AG10803 (cell line): ENCODE results near the gene ZNF205.

ENCODE experiments used
- DNase-seq: peaks from one replicate; pipeline ENCODE4 v3.0.0; 2010; ENCODE audit warnings: low read depth
- H3K4me3 ChIP-seq: 2 replicates; pipeline ENCODE4 v1.5.1; 2011; ENCODE audit warnings: mild to moderate bottlenecking, low read length, control low read depth
- CTCF ChIP-seq: conservative IDR thresholded peaks from 2 replicates; pipeline ENCODE4 v1.5.1; 2011; ENCODE audit warnings: mild to moderate bottlenecking, low read length, control low read depth, inconsistent platforms

ZNF205 gene

GRCh38 chr16:3121851-3122467 is 9.6 kb downstream of the ZNF205 start:
- no peak overlapping the region for H3K4me3 ChIP-seq
- DNase-seq = no peak
- TF ChIP-seq CTCF = no peak

DNA sequence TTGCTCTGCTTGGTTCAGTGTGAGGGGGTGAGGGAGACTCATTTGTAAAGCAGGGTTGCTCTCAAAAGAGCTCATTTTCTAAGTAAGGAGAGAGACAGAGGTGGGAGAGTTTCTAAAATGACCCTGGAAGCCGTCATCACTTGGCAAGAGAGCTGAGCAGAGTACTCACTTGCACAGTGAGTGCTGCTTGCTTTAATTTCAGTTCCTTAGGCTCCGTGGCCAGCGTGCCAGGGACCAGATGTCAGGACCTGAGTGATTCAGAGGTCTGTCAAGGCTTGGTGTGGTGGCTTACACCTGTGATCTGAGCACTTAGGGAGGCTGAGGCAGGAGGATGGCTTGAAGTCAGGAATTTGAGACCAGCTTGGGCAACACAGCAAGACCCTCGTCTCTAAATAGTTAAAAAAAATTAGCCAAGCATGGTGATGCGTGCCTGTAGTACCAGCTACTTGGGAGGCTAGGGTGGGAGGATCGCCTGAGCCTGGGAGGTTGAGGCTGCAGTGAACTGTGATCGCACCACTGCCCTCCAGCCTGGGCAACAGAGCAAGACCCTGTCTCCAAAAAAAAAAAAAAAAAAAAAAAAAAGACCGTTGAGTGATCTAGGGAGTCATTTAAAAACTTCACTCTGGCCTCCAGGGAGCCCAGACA is 10.7 kb downstream of the ZNF205 start:
- no peak overlapping the region for H3K4me3 ChIP-seq

GRCh38 chr16:3123986-3124886 is 11.8 kb downstream of the ZNF205 start:
- H3K4me3 ChIP-seq = peak overlapping the region; percentile 88
- peak; percentile 42 for TF ChIP-seq CTCF
- DNase-seq = peak; percentile 85

More for the DNA sequence above, 10.7 kb downstream of the ZNF205 start:
- TF ChIP-seq CTCF = no peak
- no peak for DNase-seq

DNA sequence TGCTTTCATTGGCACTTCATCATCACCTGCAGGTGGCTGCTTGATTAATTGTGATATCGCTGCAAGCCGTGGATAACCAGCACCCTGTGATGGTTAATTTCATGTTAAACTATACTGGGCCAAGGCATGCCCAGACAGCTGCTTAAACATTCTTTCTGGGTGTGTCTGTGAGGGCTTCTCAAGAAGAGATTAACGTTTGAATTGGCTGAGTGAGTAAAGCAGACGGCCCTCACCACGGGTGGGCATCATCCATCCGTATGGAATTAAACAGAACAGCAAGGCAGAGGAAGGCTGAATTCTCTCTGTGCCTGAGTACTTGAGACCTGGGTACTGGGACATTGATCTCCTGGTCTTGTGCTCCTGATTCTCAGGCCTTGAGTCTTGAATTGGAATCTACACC is 15.4 kb downstream of the ZNF205 start:
- no peak for DNase-seq

GRCh38 chr16:3129137-3130131 is 17.0 kb downstream of the ZNF205 start:
- peak; percentile 87 for DNase-seq
- TF ChIP-seq CTCF = peak; percentile 97
- H3K4me3 ChIP-seq = peak overlapping the region; percentile 42

More for the DNA sequence above, 15.4 kb downstream of the ZNF205 start:
- H3K4me3 ChIP-seq = no peak overlapping the region
- no peak for TF ChIP-seq CTCF

DNA sequence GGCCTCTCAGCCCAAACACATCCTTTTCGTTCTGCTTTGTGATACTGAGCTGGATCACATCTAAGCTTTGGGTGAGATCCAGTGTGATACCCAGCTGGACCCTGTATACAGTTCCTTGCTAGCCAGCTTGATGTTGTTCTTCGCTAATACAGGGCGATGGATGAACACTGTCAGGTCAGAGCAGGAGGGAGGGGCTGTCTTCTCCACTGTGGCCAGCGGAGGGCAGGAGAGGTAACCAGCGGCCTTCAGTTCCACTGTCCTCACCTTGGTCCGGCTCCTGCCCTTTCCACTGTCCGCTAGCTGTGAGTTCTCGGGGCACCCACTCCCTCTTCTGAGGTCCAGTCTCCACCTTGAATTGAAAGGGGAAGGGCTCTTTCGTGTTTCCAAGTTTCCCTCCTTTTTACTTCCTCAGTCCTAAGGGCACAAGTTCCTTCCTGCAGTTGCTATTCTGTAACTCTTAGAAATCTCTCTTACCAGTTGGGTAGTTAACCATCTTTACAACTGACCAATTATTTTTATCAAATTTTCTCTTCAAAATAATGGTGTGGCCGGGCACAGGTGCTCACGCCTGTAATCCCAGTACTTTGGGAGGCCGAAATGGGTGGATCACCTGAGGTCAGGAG is 19.5 kb downstream of the ZNF205 start:
- DNase-seq = no peak
- no peak overlapping the region for H3K4me3 ChIP-seq

More for the DNA sequence above, 19.5 kb downstream of the ZNF205 start:
- peak; percentile 50 for TF ChIP-seq CTCF
